Activated CD4-positive, alpha-beta memory T cell treated with anti-CD3 and anti-CD28 coated beads for 36 hours (primary cell): ENCODE results near the gene PTPN5. TPM values are rescaled to one million over a fixed set of nuclear protein-coding genes. Genes with fewer than 3 reads are reported as not detected.

Experiments used
- CTCF ChIA-PET: fragments of 350-600 bp; sonication (Branson Sonifier 250); formaldehyde crosslinking; loops from one replicate; lab custom pipeline; 2021; ENCODE audit warnings: antibody characterized with exemption, inconsistent platforms; lab: Charles Lee
- POLR2A ChIA-PET: fragments of 350-600 bp; sonication (Branson Sonifier 250); formaldehyde crosslinking; loops from one replicate; lab custom pipeline; 2021; ENCODE audit warnings: antibody characterized with exemption; lab: Charles Lee
- DNase-seq: peaks from one replicate; pipeline ENCODE4 v3.0.0-alpha.2; 2020
- H3K27ac Mint-ChIP-seq: one replicate; pipeline ENCODE4 v1.8.0; 2021; ENCODE audit warnings: mixed read lengths
- H3K27me3 Mint-ChIP-seq: one replicate; pipeline ENCODE4 v1.8.0; 2021; ENCODE audit warnings: mixed read lengths
- H3K36me3 Mint-ChIP-seq: one replicate; pipeline ENCODE4 v1.8.0; 2021; ENCODE audit warnings: mixed read lengths
- H3K4me1 Mint-ChIP-seq: one replicate; pipeline ENCODE4 v1.8.0; 2021; ENCODE audit warnings: low read depth, mixed read lengths
- H3K4me3 Mint-ChIP-seq: one replicate; pipeline ENCODE4 v1.8.0; 2021; ENCODE audit warnings: mild to moderate bottlenecking, mixed read lengths
- H3K9me3 Mint-ChIP-seq: one replicate; pipeline ENCODE4 v1.8.0; 2021; ENCODE audit warnings: mixed read lengths
- intact Hi-C: fragments of 100-400 bp; cut with micrococcal nuclease; formaldehyde crosslinking; loops from one replicate; pipeline ENCODE4 v1.15.1; 2023
- total RNA-seq, 2 experiments: library from RNA; stranded (reverse); gene quantifications; one replicate each; pipeline ENCODE4 v1.2.3, GENCODE V29; 2021

The PTPN5 gene
- total RNA-seq, 2 experiments from 2014 or later, result not detected

DNA sequence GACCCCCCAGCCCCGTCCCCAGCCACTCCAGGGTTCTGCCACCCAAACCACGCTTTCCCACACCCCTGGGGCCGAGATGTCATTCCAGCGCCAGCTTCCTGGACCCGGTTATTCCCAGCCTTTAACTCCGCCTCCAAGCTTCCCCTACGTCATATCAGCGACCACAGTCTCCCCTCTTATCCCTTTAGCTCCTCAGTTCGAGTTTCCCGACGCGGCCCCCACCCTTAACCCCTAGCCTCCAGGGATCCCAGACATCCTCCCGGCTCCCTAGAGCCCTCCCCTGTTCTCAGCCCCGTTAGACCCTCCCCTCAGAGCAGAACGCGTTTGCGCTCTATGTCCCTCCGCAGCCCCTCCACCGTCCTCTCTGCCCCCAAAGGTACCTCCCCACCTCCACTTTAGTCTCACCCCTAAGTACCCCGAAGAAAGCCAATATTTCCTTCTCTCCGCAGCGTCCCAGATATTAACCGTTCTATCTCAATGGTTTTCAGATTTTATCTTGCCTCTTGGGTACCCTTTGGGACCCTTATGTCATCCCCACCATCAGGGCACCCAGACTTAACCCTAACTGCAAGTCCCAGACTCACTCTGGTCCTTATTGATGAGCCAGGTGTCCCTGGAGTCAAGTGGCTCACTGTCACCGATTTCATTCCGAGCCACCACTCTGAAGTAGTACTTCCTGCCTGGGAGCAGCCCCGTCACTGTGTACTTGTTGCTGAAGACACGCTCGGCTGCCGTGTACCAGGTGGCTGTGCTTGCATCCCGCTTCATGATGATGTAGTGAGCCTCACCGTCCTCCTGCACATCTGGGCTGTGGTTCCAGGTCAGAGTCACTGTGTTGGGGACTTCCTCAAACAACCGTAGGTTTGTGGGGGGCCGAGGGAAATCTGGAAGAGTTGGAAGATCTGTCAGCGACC, 85.0 kb downstream of the PTPN5 start:
- POLR2A ChIA-PET, result interaction anchor here (0.5 to 1.0 kb wide), 2 partner anchors 72 to 309 kb away, joined by 3 read pairs; partner anchors contain the start of gene SPTY2D1
- Mint-ChIP-seq H3K9me3 (no peaks in the 10 kb centered on the region), H3K4me1 (peaks cover 23% of the 10 kb centered on the region), H3K4me3 (peak overlapping the region; percentile 71), H3K27ac (no peak overlapping the region), H3K36me3 (no peaks in the 10 kb centered on the region), H3K27me3 (no peaks in the 10 kb centered on the region)
- intact Hi-C loops, result loop anchor here (1.0 kb wide), 1 partner anchor 15 kb away; no protein-coding TSS in a partner anchor
- CTCF ChIA-PET, result interaction anchor here (1.0 to 3.5 kb wide), 5 partner anchors 15 to 463 kb away, joined by 3 to 29 read pairs (median 6); no protein-coding TSS in a partner anchor
- DNase-seq, result peak; percentile 68

DNA sequence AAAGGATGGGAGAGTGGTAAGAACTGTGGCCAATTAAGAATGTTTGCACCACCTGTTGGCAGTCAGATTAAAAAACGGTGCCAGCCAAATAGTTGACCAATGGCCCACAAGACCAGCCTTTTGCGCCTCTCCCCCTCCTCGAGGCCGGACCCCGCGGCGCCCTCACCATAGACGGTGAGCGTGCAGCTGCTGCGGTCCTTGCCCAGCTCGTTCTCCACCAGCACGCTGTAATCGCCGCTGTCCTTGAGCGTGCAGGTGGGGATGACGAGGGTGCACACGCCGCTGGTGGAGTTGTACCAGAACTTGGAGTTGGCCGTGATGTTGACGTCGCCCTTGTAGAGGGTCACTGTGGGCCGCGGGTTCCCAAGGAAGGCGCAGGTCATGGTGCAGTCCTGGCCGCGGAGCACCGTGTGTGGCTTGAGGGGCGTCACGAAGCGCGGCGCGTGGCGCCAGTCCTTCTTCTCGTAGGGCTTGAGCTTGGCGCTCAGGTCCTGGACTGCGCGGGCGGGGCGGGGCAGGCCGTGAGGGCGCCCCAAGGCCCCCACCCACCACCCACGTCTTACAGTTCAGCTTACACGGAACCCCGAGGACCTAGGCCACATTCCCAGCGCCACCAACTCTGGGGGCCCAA, 85.8 kb downstream of the PTPN5 start:
- intact Hi-C loops, result no loop called here
- DNase-seq, result peak; percentile 40
- Mint-ChIP-seq H3K4me3 (peak overlapping the region; percentile 42), H3K4me1 (peaks cover 21% of the 10 kb centered on the region), H3K27me3 (no peaks in the 10 kb centered on the region), H3K27ac (no peak overlapping the region), H3K9me3 (no peaks in the 10 kb centered on the region), H3K36me3 (no peaks in the 10 kb centered on the region)
- ChIA-PET CTCF (interaction anchor here (1.0 to 3.5 kb wide), 5 partner anchors 16 to 462 kb away, joined by 3 to 29 read pairs (median 6); no protein-coding TSS in a partner anchor), POLR2A (interaction anchor here (0.5 to 1.0 kb wide), 2 partner anchors 71 to 308 kb away, joined by 3 read pairs; partner anchors contain the start of gene SPTY2D1)

DNA sequence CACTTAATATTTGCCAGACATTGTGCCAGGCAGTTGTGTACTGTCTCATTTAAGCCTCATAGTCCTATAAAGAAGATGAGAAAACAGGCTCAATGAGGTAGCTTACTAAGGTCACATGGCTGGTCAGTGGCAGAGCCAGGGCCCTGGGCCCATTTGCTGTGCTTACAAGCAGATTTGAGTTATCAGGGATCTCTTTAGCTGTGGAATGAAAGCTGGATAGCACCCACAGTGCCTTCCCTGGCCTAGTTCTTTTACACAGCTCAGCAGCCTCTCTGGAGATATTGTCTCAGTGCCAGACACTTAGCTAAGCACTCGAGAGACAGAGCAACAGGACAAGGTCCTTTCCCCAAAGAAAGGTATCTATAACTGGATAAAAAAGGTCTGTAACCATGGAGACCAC, 86.9 kb downstream of the PTPN5 start:
- CTCF ChIA-PET, result interaction anchor here (0.6 to 3.5 kb wide), 5 partner anchors 17 to 667 kb away, joined by 3 to 29 read pairs (median 6); no protein-coding TSS in a partner anchor
- intact Hi-C loops, result no loop called here
- no peaks in the 10 kb centered on the region for H3K36me3 Mint-ChIP-seq
- H3K9me3 Mint-ChIP-seq, result no peaks in the 10 kb centered on the region
- POLR2A ChIA-PET, result no interaction called here
- no peak for DNase-seq
- peaks cover 20% of the 10 kb centered on the region for H3K4me1 Mint-ChIP-seq
- no peaks in the 10 kb centered on the region for H3K27me3 Mint-ChIP-seq
- H3K4me3 Mint-ChIP-seq, result no peak overlapping the region
- no peak overlapping the region for H3K27ac Mint-ChIP-seq

DNA sequence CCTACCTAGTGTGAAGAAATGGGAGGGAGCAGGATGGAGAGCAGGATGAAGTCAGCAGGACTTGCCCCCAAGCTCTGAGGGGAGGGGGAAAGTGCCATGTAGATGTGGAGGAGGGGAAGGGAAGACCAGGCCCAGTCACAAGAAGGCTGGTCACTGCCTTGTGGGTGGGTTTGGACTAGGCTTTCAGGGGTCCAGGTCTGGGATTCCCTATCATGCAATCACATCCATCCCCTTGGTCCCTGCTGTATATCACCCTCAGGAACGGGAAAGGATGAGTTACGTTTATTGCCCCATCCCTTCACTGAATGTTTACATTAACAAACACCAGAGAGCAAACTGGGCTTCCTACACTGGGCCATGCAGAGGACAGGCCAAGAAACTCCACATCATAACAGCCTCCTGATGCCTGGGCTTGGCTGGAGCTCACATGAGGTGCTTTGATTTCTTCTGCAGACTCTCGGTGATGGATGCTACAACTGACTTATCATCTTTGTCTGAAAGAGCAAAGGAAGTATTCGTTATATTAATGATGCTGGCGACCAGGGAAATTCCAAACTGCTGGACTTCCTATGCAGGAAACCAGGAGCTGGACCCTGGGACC, 87.5 kb downstream of the PTPN5 start:
- Mint-ChIP-seq H3K36me3 (no peaks in the 10 kb centered on the region), H3K4me1 (peaks cover 25% of the 10 kb centered on the region), H3K27me3 (no peaks in the 10 kb centered on the region), H3K9me3 (no peaks in the 10 kb centered on the region), H3K4me3 (no peak overlapping the region), H3K27ac (no peak overlapping the region)
- no peak for DNase-seq
- CTCF ChIA-PET, result interaction anchor here (0.6 to 3.5 kb wide), 5 partner anchors 18 to 667 kb away, joined by 3 to 29 read pairs (median 6); no protein-coding TSS in a partner anchor
- POLR2A ChIA-PET, result no interaction called here
- intact Hi-C loops, result no loop called here

DNA sequence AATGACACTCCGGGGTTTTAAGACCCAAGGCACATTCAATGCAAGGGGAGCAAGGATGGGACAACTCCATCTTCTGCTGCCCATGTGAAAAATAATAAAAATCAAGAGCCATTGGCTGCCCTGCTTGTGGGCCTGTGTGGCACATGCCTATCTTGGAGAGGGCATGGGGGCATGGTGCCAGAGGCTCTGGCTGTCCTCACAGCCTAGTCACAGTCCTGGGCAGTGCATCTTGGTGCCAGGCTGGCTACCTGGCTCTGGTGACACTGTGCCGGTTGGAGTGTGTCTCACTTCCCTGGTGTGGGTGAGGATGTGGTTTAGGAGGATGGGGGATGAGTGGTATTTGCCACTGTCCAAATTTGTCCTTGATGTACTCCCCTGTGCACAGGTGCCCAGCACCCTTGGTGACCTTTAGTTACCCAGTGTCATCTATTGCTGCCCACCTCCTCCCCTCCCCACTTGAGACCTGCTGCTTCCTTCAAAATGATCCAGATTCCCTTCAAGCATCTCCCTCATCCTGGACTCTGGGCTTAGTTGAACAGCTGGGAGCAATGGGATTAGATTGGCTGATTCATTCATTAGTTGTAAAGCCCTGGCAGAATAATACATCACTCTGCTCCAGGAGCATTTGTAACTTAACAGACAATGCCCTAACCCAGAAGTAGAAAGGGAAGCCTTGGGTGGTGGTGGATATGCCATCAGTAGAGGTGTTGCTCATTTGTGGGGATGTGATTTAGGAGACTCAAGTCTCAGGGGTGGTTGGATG, 88.4 kb downstream of the PTPN5 start:
- CTCF ChIA-PET, result interaction anchor here (2.0 to 3.5 kb wide), 3 partner anchors 19 to 29 kb away, joined by 7 to 29 read pairs (median 8); no protein-coding TSS in a partner anchor
- intact Hi-C loops, result no loop called here
- H3K4me3 Mint-ChIP-seq, result no peak overlapping the region
- POLR2A ChIA-PET, result no interaction called here
- no peaks in the 10 kb centered on the region for H3K9me3 Mint-ChIP-seq
- no peaks in the 10 kb centered on the region for H3K36me3 Mint-ChIP-seq
- no peaks in the 10 kb centered on the region for H3K27me3 Mint-ChIP-seq
- no peak for DNase-seq
- H3K27ac Mint-ChIP-seq, result no peak overlapping the region
- peaks cover 28% of the 10 kb centered on the region for H3K4me1 Mint-ChIP-seq

DNA sequence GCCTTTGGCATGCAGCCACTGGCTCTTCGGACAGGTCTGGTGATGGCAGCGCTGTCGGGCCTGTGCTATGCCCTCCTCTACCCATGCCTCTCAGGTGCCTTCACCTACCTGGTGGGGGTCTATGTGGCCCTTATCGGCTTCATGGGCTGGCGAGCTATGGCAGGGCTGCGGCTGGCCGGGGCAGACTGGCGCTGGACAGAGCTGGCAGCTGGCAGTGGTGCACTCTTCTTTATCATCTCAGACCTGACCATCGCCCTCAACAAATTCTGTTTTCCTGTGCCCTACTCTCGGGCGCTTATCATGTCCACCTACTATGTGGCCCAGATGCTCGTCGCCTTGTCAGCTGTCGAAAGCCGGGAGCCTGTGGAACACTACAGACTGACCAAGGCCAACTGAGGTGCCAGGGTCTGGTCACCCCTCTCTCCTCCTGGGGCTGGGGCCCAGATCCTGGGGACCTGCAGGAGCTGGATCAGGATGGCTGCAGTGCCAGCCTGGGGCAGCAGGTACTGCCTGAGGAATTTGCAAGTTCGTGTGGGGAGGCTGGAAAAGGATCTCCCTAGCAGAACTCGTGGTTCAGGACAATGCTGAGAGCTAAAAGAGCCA, 89.9 kb downstream of the PTPN5 start:
- CTCF ChIA-PET, result interaction anchor here (1.1 to 2.0 kb wide), 2 partner anchors 12 to 20 kb away, joined by 3 to 8 read pairs; no protein-coding TSS in a partner anchor
- no peaks in the 10 kb centered on the region for H3K27me3 Mint-ChIP-seq
- no peaks in the 10 kb centered on the region for H3K36me3 Mint-ChIP-seq

DNA sequence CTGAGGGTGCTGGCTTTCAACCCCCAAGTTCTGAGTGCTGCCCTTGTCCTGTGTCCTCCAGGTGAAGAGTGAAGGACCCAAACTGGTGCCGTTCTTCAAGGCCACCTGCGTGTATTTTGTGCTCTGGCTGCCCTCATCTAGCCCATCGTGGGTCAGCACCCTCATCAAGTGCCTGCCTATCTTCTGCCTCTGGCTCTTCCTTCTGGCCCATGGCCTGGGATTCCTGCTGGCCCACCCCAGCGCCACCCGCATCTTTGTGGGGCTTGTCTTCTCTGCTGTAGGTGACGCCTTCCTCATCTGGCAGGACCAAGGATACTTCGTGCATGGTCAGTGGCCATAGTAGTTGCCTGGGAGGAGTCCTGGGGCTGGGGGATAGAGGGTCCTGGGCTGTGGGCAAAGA, 90.7 kb downstream of the PTPN5 start:
- intact Hi-C loops, result no loop called here
- ChIA-PET POLR2A (no interaction called here), CTCF (no interaction called here)
- Mint-ChIP-seq H3K36me3 (no peaks in the 10 kb centered on the region), H3K27me3 (no peaks in the 10 kb centered on the region), H3K27ac (no peak overlapping the region), H3K4me3 (no peak overlapping the region), H3K4me1 (peaks cover 25% of the 10 kb centered on the region), H3K9me3 (no peaks in the 10 kb centered on the region)
- DNase-seq, result no peak

More for the DNA sequence above, 89.9 kb downstream of the PTPN5 start:
- POLR2A ChIA-PET, result no interaction called here
- intact Hi-C loops, result no loop called here
- no peak for DNase-seq
- H3K4me1 Mint-ChIP-seq, result peaks cover 31% of the 10 kb centered on the region
- no peak overlapping the region for H3K27ac Mint-ChIP-seq
- no peak overlapping the region for H3K4me3 Mint-ChIP-seq
- H3K9me3 Mint-ChIP-seq, result no peaks in the 10 kb centered on the region

DNA sequence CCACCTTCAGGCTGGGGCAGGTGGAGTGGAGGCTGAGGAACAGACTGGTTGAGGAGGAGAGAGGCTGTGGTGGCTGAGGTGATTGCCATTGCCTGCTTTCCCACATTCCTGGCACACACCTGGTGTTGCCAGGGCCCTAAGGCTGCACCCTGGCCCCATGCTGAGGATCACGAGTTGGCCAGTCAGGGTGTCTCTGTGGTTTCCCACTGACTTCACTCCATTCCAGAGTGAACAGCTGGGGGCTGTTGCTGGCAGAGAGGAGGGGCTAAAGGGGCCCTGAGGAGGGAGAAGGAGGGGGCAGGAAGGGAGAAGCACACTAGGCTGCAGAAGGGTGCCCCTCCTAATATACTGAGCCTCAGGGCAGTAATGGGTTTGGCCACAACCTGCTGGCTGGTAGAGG, 91.2 kb downstream of the PTPN5 start:
- H3K27me3 Mint-ChIP-seq, result no peaks in the 10 kb centered on the region
- no peaks in the 10 kb centered on the region for H3K9me3 Mint-ChIP-seq
- H3K27ac Mint-ChIP-seq, result no peak overlapping the region
- H3K4me3 Mint-ChIP-seq, result no peak overlapping the region
- H3K4me1 Mint-ChIP-seq, result peaks cover 20% of the 10 kb centered on the region
- POLR2A ChIA-PET, result no interaction called here
- H3K36me3 Mint-ChIP-seq, result no peaks in the 10 kb centered on the region
- CTCF ChIA-PET, result no interaction called here
- no peak for DNase-seq
- intact Hi-C loops, result no loop called here

DNA sequence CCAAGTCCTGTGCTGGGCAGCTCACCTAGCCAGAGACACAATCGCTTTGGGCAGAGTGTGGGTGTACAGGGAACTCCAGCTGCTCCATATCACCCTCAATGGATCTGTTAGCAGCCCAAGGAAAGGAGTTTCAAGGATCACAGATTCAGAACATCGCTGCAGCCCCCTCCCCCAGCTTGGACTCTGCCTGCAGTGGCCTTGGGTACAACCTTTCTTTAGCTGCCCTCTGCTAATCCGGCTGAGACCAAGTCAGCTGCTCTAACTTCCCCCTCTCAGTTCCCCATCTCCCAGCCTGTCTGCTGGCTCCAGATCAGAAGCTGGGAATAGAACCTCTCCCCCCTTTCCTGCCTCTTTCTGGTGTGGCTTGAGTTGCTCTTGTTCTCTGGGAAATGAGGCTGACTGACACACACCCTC, 91.7 kb downstream of the PTPN5 start:
- intact Hi-C loops, result loop anchor here (2.0 kb wide), 1 partner anchor 27 kb away; no protein-coding TSS in a partner anchor
- no peak for DNase-seq
- Mint-ChIP-seq H3K4me1 (peaks cover 15% of the 10 kb centered on the region), H3K27ac (no peak overlapping the region), H3K4me3 (peak overlapping the region; percentile 70), H3K36me3 (no peaks in the 10 kb centered on the region), H3K9me3 (no peaks in the 10 kb centered on the region), H3K27me3 (no peaks in the 10 kb centered on the region)
- CTCF ChIA-PET, result interaction anchor here (1.3 kb wide), 1 partner anchor 23 kb away, joined by 5 read pairs; no protein-coding TSS in a partner anchor
- POLR2A ChIA-PET, result no interaction called here

DNA sequence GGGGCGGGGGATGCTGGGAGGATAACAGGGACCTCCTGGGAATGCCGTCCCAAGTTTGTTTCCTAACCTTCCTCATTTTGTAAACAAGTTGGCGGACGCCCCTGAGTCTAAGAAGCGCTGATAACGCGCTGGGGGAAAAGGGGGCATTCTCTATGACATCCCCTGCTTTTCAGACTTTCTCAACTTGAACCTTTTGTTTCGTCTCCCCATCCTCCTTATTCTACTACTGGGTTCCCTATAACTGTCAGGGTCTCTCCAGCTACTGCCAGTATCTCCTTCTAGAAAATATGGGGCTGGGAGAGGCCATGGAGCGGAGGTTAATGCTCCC, 92.4 kb downstream of the PTPN5 start:
- POLR2A ChIA-PET, result interaction anchor here (1.0 kb wide), 1 partner anchor 173 kb away, joined by 3 read pairs; the partner anchor contains the start of gene TSG101
- intact Hi-C loops, result loop anchor here (2.0 kb wide), 1 partner anchor 26 kb away; no protein-coding TSS in a partner anchor
- no peak for DNase-seq
- CTCF ChIA-PET, result interaction anchor here (1.3 kb wide), 1 partner anchor 23 kb away, joined by 5 read pairs; no protein-coding TSS in a partner anchor
- peaks cover 14% of the 10 kb centered on the region for H3K4me1 Mint-ChIP-seq
- H3K27ac Mint-ChIP-seq, result no peak overlapping the region
- no peaks in the 10 kb centered on the region for H3K9me3 Mint-ChIP-seq
- H3K27me3 Mint-ChIP-seq, result no peaks in the 10 kb centered on the region
- H3K4me3 Mint-ChIP-seq, result peak overlapping the region; percentile 70
- no peaks in the 10 kb centered on the region for H3K36me3 Mint-ChIP-seq
